WTC11 (cell line): ENCODE data around the gene PIGS. TPM values are rescaled to one million over a fixed set of nuclear protein-coding genes. Genes with fewer than 3 reads are reported as not detected.

Experiments
- ATAC-seq: fragments of 200-7000 bp; cut with Tn5 transposase; 2 replicates; pipeline ENCODE4 v1.10.0; 2021; ENCODE audit warnings: mild to moderate bottlenecking, moderate library complexity
- CTCF ChIA-PET: fragments of 300-600 bp; sonication (Branson Sonifier 250); formaldehyde crosslinking; loops from one replicate; lab custom pipeline; 2021; ENCODE audit warnings: antibody characterized with exemption; lab: Charles Lee
- POLR2A ChIA-PET: fragments of 350-600 bp; sonication (Branson Sonifier 250); formaldehyde crosslinking; loops from one replicate; lab custom pipeline; 2021; ENCODE audit warnings: antibody characterized with exemption; lab: Charles Lee
- DNase-seq: peaks from one replicate; pipeline ENCODE4 v3.0.0; 2021; ENCODE audit warnings: low spot score
- H3K27ac Mint-ChIP-seq: 2 replicates; pipeline ENCODE4 v1.8.0; 2021; ENCODE audit warnings: mixed read lengths
- H3K27me3 Mint-ChIP-seq: 2 replicates; pipeline ENCODE4 v1.8.0; 2021; ENCODE audit warnings: low read depth, mild to moderate bottlenecking, moderate library complexity, mixed read lengths
- H3K36me3 Mint-ChIP-seq: 2 replicates; pipeline ENCODE4 v1.8.0; 2021; ENCODE audit warnings: mixed read lengths
- H3K4me1 Mint-ChIP-seq: 2 replicates; pipeline ENCODE4 v1.8.0; 2022; ENCODE audit warnings: mixed read lengths
- H3K4me3 Mint-ChIP-seq: 2 replicates; pipeline ENCODE4 v1.8.0; 2021; ENCODE audit warnings: mild to moderate bottlenecking, moderate library complexity, mixed read lengths
- H3K9me3 Mint-ChIP-seq: 2 replicates; pipeline ENCODE4 v1.8.0; 2021; ENCODE audit warnings: mixed read lengths
- ARID4B ChIP-seq: sonication (generic); formaldehyde crosslinking; IDR thresholded peaks from 2 replicates; pipeline ENCODE4 v1.8.0; 2023; ENCODE audit warnings: missing genetic modification reagents, mild to moderate bottlenecking, borderline replicate concordance
- CTCF ChIP-seq: fragments of 200-600 bp; IDR thresholded peaks from 2 replicates; pipeline ENCODE4 v1.8.0; 2022; ENCODE audit warnings: antibody characterized with exemption
- ETV6 ChIP-seq: sonication (generic); formaldehyde crosslinking; IDR thresholded peaks from 2 replicates; pipeline ENCODE4 v1.8.1; 2022; ENCODE audit warnings: mild to moderate bottlenecking, missing genetic modification reagents
- GTF2I ChIP-seq: fragments of 250-450 bp; sonication (Bioruptor Pico); conservative IDR thresholded peaks from 2 replicates; pipeline ENCODE4 v1.4.0; 2021; ENCODE audit warnings: mild to moderate bottlenecking
- HMGA2 ChIP-seq: fragments of 250-450 bp; sonication (Bioruptor Pico); IDR thresholded peaks from 2 replicates; pipeline ENCODE4 v1.4.0; 2021; ENCODE audit warnings: mild to moderate bottlenecking, moderate library complexity
- HMGXB4 ChIP-seq: sonication (generic); formaldehyde crosslinking; IDR thresholded peaks from 2 replicates; pipeline ENCODE4 v1.8.1; 2023; ENCODE audit warnings: mild to moderate bottlenecking, moderate library complexity, missing genetic modification reagents
- IRF2 ChIP-seq: sonication (generic); formaldehyde crosslinking; IDR thresholded peaks from 2 replicates; pipeline ENCODE4 v1.8.0; 2022; ENCODE audit warnings: low read depth, missing genetic modification reagents, borderline replicate concordance
- NR1H2 ChIP-seq: sonication (generic); formaldehyde crosslinking; IDR thresholded peaks from 2 replicates; pipeline ENCODE4 v1.9.0; 2021; ENCODE audit warnings: mild to moderate bottlenecking, moderate library complexity, missing genetic modification reagents
- NR3C1 ChIP-seq: sonication (generic); formaldehyde crosslinking; conservative IDR thresholded peaks from 2 replicates; pipeline ENCODE4 v1.8.1; 2023; ENCODE audit warnings: low read depth, mild to moderate bottlenecking, missing genetic modification reagents
- OVOL2 ChIP-seq: fragments of 250-450 bp; sonication (Bioruptor Pico); IDR thresholded peaks from 2 replicates; pipeline ENCODE4 v1.9.0; 2021; ENCODE audit warnings: mild to moderate bottlenecking, borderline replicate concordance
- STAT6 ChIP-seq: sonication (generic); formaldehyde crosslinking; conservative IDR thresholded peaks from 2 replicates; pipeline ENCODE4 v1.8.1; 2023; ENCODE audit warnings: mild to moderate bottlenecking, low read depth, missing genetic modification reagents, moderate library complexity
- TEAD4 ChIP-seq: sonication (generic); formaldehyde crosslinking; IDR thresholded peaks from 2 replicates; pipeline ENCODE4 v1.8.0; 2022; ENCODE audit warnings: mild to moderate bottlenecking, missing genetic modification reagents
- USF1 ChIP-seq: sonication (generic); formaldehyde crosslinking; IDR thresholded peaks from 2 replicates; pipeline ENCODE4 v1.8.0; 2022; ENCODE audit warnings: mild to moderate bottlenecking, missing genetic modification reagents
- ZNF138 ChIP-seq: sonication (generic); formaldehyde crosslinking; conservative IDR thresholded peaks from 2 replicates; pipeline ENCODE4 v1.8.1; 2022; ENCODE audit warnings: mild to moderate bottlenecking, moderate library complexity, missing genetic modification reagents
- ZNF263 ChIP-seq: sonication (generic); formaldehyde crosslinking; IDR thresholded peaks from 2 replicates; pipeline ENCODE4 v1.8.1; 2022; ENCODE audit warnings: low read depth, mild to moderate bottlenecking, moderate library complexity, missing genetic modification reagents
- ZNF317 ChIP-seq: sonication (generic); formaldehyde crosslinking; IDR thresholded peaks from 2 replicates; pipeline ENCODE4 v1.8.1; 2023; ENCODE audit warnings: low read depth, mild to moderate bottlenecking, moderate library complexity, missing genetic modification reagents, borderline replicate concordance
- ZNF423 ChIP-seq: fragments of 250-450 bp; sonication (Bioruptor Pico); IDR thresholded peaks from 2 replicates; pipeline ENCODE4 v2.1.2; 2022; ENCODE audit warnings: mild to moderate bottlenecking, moderate library complexity
- ZSCAN18 ChIP-seq: fragments of 250-450 bp; sonication (Bioruptor Pico); IDR thresholded peaks from 2 replicates; pipeline ENCODE4 v2.1.2; 2022; ENCODE audit warnings: mild to moderate bottlenecking, moderate library complexity
- total RNA-seq: library from RNA; stranded (reverse); gene quantifications from 3 replicates; pipeline ENCODE4 v1.2.3, GENCODE V29; 2021

Gene PIGS
- total RNA-seq, 1 experiment from 2014 or later = 50.6 TPM

- no peak for TF ChIP-seq GTF2I (CRISPR knock-in tag)
- TF ChIP-seq ZNF263 (CRISPR knock-in tag) = no peak
- no peak for TF ChIP-seq HMGA2 (CRISPR knock-in tag)
- no peak for TF ChIP-seq NR3C1 (CRISPR knock-in tag)
- TF ChIP-seq OVOL2 = no peak
These were observed 31.1 kb downstream of the PIGS start (continued) for GRCh38 chr17:28540231-28540630.

GRCh38 chr17:28538296-28538895 lies 32.9 kb downstream of the PIGS start:
- CTCF ChIA-PET = interaction anchor here (1.5 to 3.7 kb wide), 2 partner anchors 43 to 44 kb away, joined by 4 to 42 read pairs; no protein-coding TSS in a partner anchor
- TF ChIP-seq USF1 (CRISPR knock-in tag) = no peak
- TF ChIP-seq ZNF423 = no peak
- no peak for TF ChIP-seq TEAD4 (CRISPR knock-in tag)
- no peak for TF ChIP-seq NR3C1 (CRISPR knock-in tag)
- H3K36me3 Mint-ChIP-seq = no peaks in the 10 kb centered on the region

GRCh38 chr17:28537219-28537610 lies 34.1 kb downstream of the PIGS start:
- no peaks in the 10 kb centered on the region for H3K4me1 Mint-ChIP-seq
- ATAC-seq = no peak
- H3K9me3 Mint-ChIP-seq = no peaks in the 10 kb centered on the region
- H3K4me3 Mint-ChIP-seq = no peak overlapping the region
- no peaks in the 10 kb centered on the region for H3K36me3 Mint-ChIP-seq
- H3K27me3 Mint-ChIP-seq = no peaks in the 10 kb centered on the region
- H3K27ac Mint-ChIP-seq = no peak overlapping the region
- DNase-seq = no peak
- CTCF ChIA-PET = interaction anchor here (0.9 to 1.8 kb wide), 6 partner anchors 9 to 156 kb away, joined by 3 to 6 read pairs (median 4); no protein-coding TSS in a partner anchor
- POLR2A ChIA-PET = interaction anchor here (0.6 kb wide), 1 partner anchor 69 kb away, joined by 4 read pairs; no protein-coding TSS in a partner anchor
- TF ChIP-seq ZSCAN18 (CRISPR knock-in tag) = no peak
- TF ChIP-seq IRF2 (CRISPR knock-in tag) = no peak
- no peak for TF ChIP-seq ETV6 (CRISPR knock-in tag)
- no peak for TF ChIP-seq ARID4B (CRISPR knock-in tag)
- no peak for TF ChIP-seq HMGXB4
- TF ChIP-seq NR1H2 (CRISPR knock-in tag) = no peak
- no peak for TF ChIP-seq CTCF
- TF ChIP-seq ZNF138 (CRISPR knock-in tag) = no peak
- TF ChIP-seq ZNF317 (CRISPR knock-in tag) = no peak
- TF ChIP-seq STAT6 (CRISPR knock-in tag) = no peak

More at GRCh38 chr17:28538296-28538895, 32.9 kb downstream of the PIGS start:
- H3K27ac Mint-ChIP-seq = no peak overlapping the region
- H3K9me3 Mint-ChIP-seq = no peaks in the 10 kb centered on the region
- DNase-seq (no peak), ATAC-seq (no peak)
- POLR2A ChIA-PET = interaction anchor here (0.7 kb wide), 1 partner anchor 188 kb away, joined by 3 read pairs; no protein-coding TSS in a partner anchor
- H3K4me1 Mint-ChIP-seq = no peaks in the 10 kb centered on the region
- H3K27me3 Mint-ChIP-seq = no peaks in the 10 kb centered on the region
- no peak overlapping the region for H3K4me3 Mint-ChIP-seq
